ENCODE measurements around the gene CYFIP2. TPM values are rescaled to one million over a fixed set of nuclear protein-coding genes. Genes with fewer than 3 reads are reported as not detected.

Gene CYFIP2
- total RNA-seq, 2 experiments from 2014 or later: 382 to 438 TPM

DNA sequence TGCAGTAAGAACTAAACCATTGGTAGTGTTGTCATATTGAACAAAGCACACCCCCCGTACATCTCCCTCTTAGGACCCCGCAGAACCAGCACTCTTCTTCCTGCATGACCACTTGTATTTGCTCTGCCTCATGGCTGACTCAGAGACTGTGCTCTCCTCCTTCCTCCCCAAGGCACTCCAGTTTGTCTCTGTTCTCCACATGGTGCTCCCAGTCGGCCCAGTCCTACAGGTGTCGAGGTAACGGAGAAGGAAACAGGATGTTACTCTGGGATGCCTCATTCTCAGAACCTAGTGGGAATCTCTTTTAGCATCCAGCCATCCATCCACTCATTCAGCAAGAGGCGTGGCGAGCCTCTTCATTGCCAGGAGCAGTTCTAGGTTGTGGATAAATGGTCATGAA is 97.1 kb downstream of the CYFIP2 start:
- Mint-ChIP-seq H3K4me3 (no peak overlapping the region), H3K9me3 (ENCODE audit: low read depth) (no peaks in the 10 kb centered on the region), H3K4me1 (no peaks in the 10 kb centered on the region), H3K27me3 (no peaks in the 10 kb centered on the region), H3K36me3 (peaks cover 75% of the 10 kb centered on the region), H3K27ac (no peak overlapping the region)
- CTCF ChIA-PET: interaction anchor here (1.7 kb wide), 1 partner anchor 19 kb away, joined by 4 read pairs; no protein-coding TSS in a partner anchor
- DNase-seq (no peak), ATAC-seq (no peak)

DNA sequence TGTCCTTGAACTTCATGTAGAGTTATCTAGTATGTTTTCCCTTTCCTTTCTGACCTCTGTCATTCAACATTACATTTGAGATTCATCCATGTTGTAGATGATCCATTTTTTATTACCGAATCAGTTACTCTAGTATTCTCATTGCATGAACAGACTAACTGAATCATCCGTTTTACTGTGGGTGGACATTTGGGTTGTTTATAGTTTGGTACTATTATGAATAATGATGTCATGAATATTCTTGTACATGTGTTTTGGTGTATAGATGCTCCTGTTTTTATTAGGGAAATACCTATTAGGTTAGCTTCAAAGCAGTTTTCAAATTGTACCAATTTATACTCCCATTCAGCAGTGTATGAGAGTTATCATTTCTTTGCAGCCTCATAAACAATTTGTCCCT is 99.8 kb downstream of the CYFIP2 start:
- Mint-ChIP-seq H3K4me1 (peaks cover 4% of the 10 kb centered on the region), H3K9me3 (ENCODE audit: low read depth) (no peaks in the 10 kb centered on the region), H3K4me3 (no peak overlapping the region), H3K36me3 (peaks cover 73% of the 10 kb centered on the region), H3K27ac (no peak overlapping the region), H3K27me3 (no peaks in the 10 kb centered on the region)
- no peak for ATAC-seq
- DNase-seq: no peak
- CTCF ChIA-PET: no interaction called here

DNA sequence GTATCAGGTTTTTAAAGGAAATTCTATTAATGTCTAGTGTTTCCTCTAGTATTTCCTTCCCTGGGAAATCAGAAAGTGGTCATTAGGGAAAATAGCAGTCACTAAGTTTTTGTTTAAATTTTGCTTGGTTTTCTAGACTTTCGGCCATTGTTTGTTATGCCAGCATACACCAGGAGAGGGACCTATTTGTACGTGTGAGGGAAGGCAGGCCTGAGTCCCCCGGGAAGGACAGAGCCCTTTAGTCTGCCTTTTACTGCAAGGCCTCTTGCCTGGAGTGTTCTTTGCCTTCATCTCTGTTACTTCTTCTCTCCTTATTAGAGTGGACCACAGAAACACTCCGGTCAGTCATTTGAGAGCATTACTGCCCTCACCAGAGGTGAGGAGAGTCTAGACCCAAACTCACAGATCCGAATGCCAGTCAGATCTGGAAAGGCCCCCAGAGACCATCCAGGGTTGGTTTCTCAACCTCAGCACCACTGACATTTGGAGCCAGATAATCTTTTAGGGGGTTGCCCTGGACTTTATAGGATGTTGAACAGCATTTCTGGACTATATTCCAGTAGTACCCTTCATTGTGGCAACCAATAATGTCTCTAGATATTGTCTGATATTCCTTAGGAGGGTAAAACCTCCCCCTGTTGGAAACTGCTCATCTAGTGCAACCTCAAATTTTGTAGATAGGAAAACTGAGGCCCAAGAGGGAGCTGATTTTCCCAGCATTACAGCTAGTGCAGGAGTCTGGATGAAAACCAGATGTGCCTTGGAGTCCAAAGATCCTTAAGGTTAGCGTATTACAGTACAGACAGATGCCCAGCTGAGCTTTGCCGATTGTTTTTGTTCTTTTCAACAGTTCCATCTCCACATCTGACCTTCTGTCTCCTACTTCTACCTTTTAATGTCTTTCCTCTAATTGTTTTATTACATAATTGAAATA is 101.1 kb downstream of the CYFIP2 start:
- ATAC-seq: no peak
- no peak for DNase-seq
- Mint-ChIP-seq H3K27ac (no peak overlapping the region), H3K4me1 (peaks cover 6% of the 10 kb centered on the region), H3K9me3 (ENCODE audit: low read depth) (no peaks in the 10 kb centered on the region), H3K27me3 (no peaks in the 10 kb centered on the region), H3K36me3 (peaks cover 68% of the 10 kb centered on the region), H3K4me3 (no peak overlapping the region)
- CTCF ChIA-PET: no interaction called here

DNA sequence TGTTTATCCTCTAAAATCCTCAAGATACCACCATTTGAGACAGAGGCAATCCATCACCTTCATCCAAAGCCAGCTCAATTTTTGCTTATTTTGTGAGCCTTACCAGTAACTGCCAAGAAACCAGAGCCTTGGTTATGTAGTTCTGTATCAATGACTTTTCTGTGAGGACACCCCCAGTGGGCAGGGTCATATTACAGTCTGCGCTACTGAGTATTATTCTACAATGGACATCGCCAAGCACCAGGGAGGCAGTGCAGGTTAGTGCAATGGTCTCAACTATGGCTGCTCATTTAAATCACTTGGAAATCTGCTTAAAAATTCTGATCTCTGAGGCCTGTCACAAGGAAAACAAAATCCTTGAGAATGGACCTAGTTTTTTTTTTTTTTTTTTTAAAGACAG is 103.6 kb downstream of the CYFIP2 start:
- H3K27me3 Mint-ChIP-seq: no peaks in the 10 kb centered on the region
- peaks cover 6% of the 10 kb centered on the region for H3K4me1 Mint-ChIP-seq
- DNase-seq (no peak), ATAC-seq (no peak)
- H3K9me3 Mint-ChIP-seq (ENCODE audit: low read depth): no peaks in the 10 kb centered on the region
- H3K4me3 Mint-ChIP-seq: no peak overlapping the region
- CTCF ChIA-PET: interaction anchor here (0.9 to 1.1 kb wide), 2 partner anchors 25 to 41 kb away, joined by 4 to 6 read pairs; no protein-coding TSS in a partner anchor
- peaks cover 68% of the 10 kb centered on the region for H3K36me3 Mint-ChIP-seq
- no peak overlapping the region for H3K27ac Mint-ChIP-seq

DNA sequence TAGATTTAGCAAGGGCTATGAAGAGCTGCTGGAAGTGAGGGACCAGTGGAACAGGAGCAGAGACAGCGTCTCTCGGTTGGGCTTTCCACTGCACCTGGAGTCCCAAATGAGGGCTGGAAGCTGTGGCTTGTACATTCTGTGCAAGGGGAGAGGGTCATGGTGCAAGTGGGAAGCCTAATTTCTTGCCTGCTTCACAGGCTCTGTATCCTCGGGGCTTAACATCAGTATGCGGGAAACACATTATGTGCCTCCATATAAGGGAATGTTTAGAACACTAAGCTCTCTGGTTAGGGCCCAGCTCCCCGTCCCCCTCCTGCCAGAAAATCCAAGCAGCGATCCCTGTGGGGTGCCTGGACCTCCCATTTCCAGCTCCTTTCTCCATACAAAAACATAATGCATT is 105.0 kb downstream of the CYFIP2 start:
- Mint-ChIP-seq H3K4me1 (peaks cover 7% of the 10 kb centered on the region), H3K27ac (no peak overlapping the region), H3K9me3 (ENCODE audit: low read depth) (no peaks in the 10 kb centered on the region), H3K27me3 (no peaks in the 10 kb centered on the region), H3K36me3 (peaks cover 72% of the 10 kb centered on the region), H3K4me3 (no peak overlapping the region)
- ATAC-seq (no peak), DNase-seq (no peak)
- CTCF ChIA-PET: interaction anchor here (0.8 to 2.0 kb wide), 3 partner anchors 11 to 372 kb away, joined by 3 to 4 read pairs (median 3); no protein-coding TSS in a partner anchor

DNA sequence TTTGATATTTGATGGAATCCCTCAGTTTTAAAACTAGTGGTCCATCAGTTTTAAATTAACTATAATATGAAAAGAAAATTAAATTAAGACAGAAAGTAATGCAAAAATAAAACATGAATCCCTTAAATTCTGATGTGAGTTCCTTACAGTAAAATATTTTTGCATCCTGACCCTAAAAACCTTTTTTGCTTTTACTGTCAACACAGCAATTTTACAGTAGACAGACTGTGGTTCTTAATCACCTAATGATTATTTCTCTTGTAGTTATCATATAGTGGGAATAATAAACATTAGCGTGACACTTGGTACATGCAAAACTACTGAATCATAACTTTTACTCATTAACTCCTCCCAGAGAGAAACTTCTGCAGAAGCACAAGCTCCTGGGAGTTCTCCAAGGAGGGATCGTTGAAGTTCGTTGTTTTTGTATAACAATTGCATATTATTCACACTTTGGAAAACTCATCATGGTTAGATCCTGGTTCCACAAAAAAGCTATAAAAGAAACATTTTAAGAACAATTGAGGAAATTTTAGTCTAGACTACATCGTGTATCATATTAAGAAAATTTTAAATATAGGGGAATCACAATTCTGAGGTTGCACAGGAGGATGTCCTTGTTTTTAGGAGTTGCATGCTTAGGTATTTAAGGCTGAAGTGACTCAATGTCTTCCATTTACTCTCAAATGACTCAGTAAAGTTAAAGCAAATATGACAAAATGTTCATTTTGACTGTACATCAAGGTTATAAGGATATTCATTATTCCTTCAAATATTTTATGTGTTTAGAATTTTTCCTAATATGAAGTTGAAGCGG is 105.9 kb downstream of the CYFIP2 start:
- ATAC-seq: no peak
- Mint-ChIP-seq H3K27ac (peak overlapping the region; percentile 50), H3K27me3 (no peaks in the 10 kb centered on the region), H3K9me3 (ENCODE audit: low read depth) (no peaks in the 10 kb centered on the region), H3K36me3 (peaks cover 70% of the 10 kb centered on the region), H3K4me1 (peaks cover 11% of the 10 kb centered on the region), H3K4me3 (no peak overlapping the region)
- no peak for DNase-seq
- CTCF ChIA-PET: interaction anchor here (1.3 to 2.0 kb wide), 2 partner anchors 29 to 44 kb away, joined by 3 to 4 read pairs; no protein-coding TSS in a partner anchor

DNA sequence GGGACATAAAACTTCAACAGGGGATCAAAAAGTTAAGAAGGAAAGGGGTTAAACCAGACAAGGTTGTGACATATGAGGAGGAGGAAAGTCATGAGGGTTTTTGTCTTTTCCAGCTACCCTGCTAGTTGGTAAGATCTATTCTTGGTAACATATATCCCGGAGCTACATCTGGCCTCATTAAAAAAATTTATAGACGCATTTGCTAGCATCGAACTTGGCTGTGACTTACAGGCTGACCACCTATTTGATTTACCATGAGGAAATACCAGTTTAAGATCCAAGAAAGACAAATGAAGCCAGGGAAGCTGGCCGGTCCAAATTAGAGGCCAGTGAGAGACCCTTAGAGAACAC is 106.5 kb downstream of the CYFIP2 start:
- Mint-ChIP-seq H3K4me3 (no peak overlapping the region), H3K27ac (peak overlapping the region; percentile 50), H3K36me3 (peaks cover 72% of the 10 kb centered on the region), H3K27me3 (no peaks in the 10 kb centered on the region), H3K4me1 (peaks cover 12% of the 10 kb centered on the region), H3K9me3 (ENCODE audit: low read depth) (no peaks in the 10 kb centered on the region)
- DNase-seq (no peak), ATAC-seq (no peak)
- CTCF ChIA-PET: interaction anchor here (1.3 to 1.6 kb wide), 2 partner anchors 29 to 371 kb away, joined by 3 read pairs; partner anchors contain the start of gene LSM11

DNA sequence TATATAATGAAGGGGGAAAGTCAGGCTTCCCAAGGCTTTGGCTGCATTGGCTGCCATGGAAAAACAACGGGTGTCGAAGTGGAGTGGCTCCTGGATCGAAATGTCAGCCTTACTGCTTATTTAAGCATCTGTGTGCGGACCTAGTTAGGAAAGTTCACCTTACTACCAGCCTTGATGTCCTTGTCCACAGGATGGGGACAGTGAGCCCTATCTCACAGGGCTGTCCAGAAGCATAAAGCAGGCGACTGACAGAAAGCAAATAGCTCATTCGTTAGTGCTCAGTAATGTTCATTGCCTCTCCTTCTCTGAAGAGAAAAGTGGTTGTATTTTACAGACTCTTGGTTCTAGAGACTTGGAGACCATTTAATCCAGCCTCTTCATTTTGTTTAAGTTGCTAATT is 112.6 kb downstream of the CYFIP2 start:
- CTCF ChIA-PET: interaction anchor here (0.5 to 2.2 kb wide), 5 partner anchors 9 to 435 kb away, joined by 3 to 10 read pairs (median 3); partner anchors contain the start of gene LSM11
- no peak for ATAC-seq
- H3K9me3 Mint-ChIP-seq (ENCODE audit: low read depth): no peaks in the 10 kb centered on the region
- peaks cover 6% of the 10 kb centered on the region for H3K4me1 Mint-ChIP-seq
- H3K4me3 Mint-ChIP-seq: no peak overlapping the region
- H3K27ac Mint-ChIP-seq: no peak overlapping the region
- H3K36me3 Mint-ChIP-seq: peaks cover 66% of the 10 kb centered on the region
- no peak for DNase-seq
- H3K27me3 Mint-ChIP-seq: no peaks in the 10 kb centered on the region

DNA sequence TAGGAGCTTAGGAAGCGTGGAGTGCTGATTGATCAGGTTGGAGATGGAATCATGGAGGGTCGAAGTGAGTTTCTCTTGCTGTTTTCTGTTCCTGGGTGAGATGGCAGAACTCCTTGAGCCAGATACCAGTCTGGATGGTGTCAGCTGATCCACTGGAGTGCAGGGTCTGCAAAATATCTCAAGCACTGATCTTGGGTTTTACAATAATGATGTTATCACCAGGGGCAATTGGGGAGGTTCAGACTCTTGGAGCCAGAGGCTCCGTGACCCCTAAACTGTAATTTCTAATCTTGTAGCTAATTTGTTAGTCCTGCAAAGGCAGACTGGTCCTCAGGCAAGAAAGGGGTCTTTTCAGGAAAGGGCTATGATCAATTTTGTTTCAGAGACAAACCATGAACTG is 114.1 kb downstream of the CYFIP2 start:
- Mint-ChIP-seq H3K4me1 (peaks cover 6% of the 10 kb centered on the region), H3K36me3 (peaks cover 71% of the 10 kb centered on the region), H3K4me3 (no peak overlapping the region), H3K27me3 (no peaks in the 10 kb centered on the region), H3K27ac (peak overlapping the region; percentile 21), H3K9me3 (ENCODE audit: low read depth) (no peaks in the 10 kb centered on the region)
- DNase-seq (no peak), ATAC-seq (no peak)
- CTCF ChIA-PET: interaction anchor here (0.8 to 1.2 kb wide), 3 partner anchors 10 to 97 kb away, joined by 3 read pairs; no protein-coding TSS in a partner anchor

DNA sequence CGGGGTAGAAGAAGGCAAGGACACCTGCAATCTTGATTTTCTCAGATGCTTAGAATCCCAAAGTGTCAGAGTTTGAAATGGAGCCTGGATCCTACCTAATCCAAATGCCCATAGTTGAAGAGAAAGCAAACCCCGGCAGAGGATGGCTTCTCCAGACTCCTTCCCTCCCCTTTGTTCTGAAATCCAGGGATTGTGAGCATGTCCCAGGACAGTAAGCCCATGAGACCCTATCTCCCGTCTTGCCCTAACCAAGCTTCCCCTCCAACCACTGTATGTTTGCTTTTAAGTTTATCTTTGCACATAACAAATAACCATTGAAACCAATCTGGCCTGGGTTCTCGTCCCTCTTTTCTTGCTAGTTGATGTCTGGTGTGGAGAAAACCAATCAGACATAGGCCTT is 115.8 kb downstream of the CYFIP2 start:
- H3K4me1 Mint-ChIP-seq: peaks cover 3% of the 10 kb centered on the region
- ATAC-seq (no peak), DNase-seq (no peak)
- peak overlapping the region; percentile 22 for H3K27ac Mint-ChIP-seq
- no peak overlapping the region for H3K4me3 Mint-ChIP-seq
- CTCF ChIA-PET: no interaction called here
- H3K36me3 Mint-ChIP-seq: peaks cover 66% of the 10 kb centered on the region
- H3K9me3 Mint-ChIP-seq (ENCODE audit: low read depth): no peaks in the 10 kb centered on the region
- no peaks in the 10 kb centered on the region for H3K27me3 Mint-ChIP-seq

DNA sequence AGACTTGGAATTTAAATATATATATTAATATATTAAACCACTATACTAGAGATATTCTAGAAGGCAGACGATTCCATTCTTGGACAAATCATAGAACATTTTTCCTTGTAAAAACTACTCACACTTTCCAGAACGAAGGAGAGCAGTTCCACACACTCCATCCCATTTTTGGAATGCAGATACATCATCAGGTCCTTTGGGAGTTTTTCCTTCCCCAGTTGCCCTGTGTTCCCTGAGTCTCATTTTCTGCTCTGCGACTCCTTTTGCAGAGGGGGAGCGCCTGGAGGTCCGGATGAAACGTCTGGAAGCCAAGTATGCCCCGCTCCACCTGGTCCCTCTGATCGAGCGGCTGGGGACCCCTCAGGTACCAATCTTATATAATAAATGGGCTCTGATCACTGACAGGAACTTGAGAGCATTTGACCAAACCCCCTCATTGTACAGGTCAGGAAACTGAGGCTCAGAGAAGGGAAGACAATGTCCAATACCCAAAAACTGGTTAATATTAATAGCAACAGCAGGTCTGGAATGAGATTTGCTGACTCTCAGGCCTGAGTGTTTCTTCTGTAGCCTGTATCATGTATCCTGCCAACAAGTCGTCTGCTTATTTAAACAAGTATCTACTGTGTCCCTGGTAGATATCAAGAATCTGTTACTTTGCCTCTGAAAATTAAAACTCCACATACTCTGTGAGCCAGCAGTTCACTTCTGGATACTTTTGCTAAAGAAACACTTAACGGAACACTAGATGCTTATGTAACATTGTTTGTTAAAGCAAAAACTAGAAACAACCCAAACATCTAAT is 117.3 kb downstream of the CYFIP2 start:
- no peak overlapping the region for H3K4me3 Mint-ChIP-seq
- CTCF ChIA-PET: interaction anchor here (1.0 kb wide), 1 partner anchor 49 kb away, joined by 3 read pairs; no protein-coding TSS in a partner anchor
- H3K9me3 Mint-ChIP-seq (ENCODE audit: low read depth): no peaks in the 10 kb centered on the region
- DNase-seq (no peak), ATAC-seq (no peak)
- peaks cover 67% of the 10 kb centered on the region for H3K36me3 Mint-ChIP-seq
- no peaks in the 10 kb centered on the region for H3K27me3 Mint-ChIP-seq
- H3K27ac Mint-ChIP-seq: no peak overlapping the region
- peaks cover 11% of the 10 kb centered on the region for H3K4me1 Mint-ChIP-seq

DNA sequence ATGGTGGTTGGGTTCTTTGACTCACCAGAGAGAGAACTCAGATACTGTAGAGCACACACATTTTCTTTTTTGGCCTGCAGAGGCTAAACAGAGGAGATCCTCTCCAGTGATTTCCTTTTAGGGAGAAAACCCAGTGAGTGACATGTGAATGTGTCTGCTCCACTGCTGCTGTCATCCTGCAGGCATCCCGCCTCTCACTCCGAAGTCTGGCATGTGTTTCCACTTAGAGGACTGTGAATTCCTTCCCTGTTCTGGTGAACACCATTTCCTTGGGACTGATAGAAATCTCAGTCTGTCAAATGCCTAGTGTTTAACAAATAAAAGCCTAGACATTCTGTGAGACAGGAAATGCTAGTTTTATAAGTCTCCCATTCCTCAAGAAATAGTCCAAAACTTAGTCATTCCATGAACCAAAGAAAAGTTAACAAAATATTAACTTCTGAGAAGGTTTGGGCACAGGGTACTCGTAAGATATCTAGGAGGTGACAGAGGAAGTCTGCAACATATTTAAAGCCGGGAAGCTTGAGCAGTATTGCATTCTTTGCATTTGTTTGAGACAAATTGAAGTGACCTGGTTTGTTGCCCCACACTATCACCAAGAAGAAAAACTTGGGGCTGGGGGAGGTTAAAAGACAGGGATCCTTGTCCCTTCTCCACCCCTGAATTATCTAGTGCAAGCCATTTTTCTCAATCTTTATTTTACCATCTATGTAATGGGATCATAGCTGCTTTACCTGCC is 119.2 kb downstream of the CYFIP2 start:
- Mint-ChIP-seq H3K4me3 (no peak overlapping the region), H3K27ac (no peak overlapping the region), H3K9me3 (ENCODE audit: low read depth) (no peaks in the 10 kb centered on the region), H3K27me3 (no peaks in the 10 kb centered on the region), H3K4me1 (peaks cover 30% of the 10 kb centered on the region), H3K36me3 (peaks cover 74% of the 10 kb centered on the region)
- DNase-seq (no peak), ATAC-seq (no peak)
- CTCF ChIA-PET: interaction anchor here (0.8 to 1.0 kb wide), 3 partner anchors 9 to 1508 kb away, joined by 3 read pairs; no protein-coding TSS in a partner anchor
